ENCODE measurements around the gene TANGO6. TPM values are rescaled to one million over a fixed set of nuclear protein-coding genes. Genes with fewer than 3 reads are reported as not detected.
"Not testable (repeated sequence)": the region's sequence is repeated elsewhere in the genome, so short reads cannot be mapped to it uniquely, and the experiment has no call there.

The TANGO6 gene
- polyA plus RNA-seq (ENCODE audit: insufficient read length in 12 of 12), result 10 to 100 TPM in 1 of 12 donors, 1 to 10 TPM in 10, not detected in 1; 4.6 to 23.6 (median 5.7) TPM
- long read RNA-seq, donor 1, result 0 reads
- long read RNA-seq, donor 2, full-length matches to known transcripts, result 2 of 2 reads
- long read RNA-seq, donor 2, partial matches to known transcripts, result 0 of 2 reads
- long read RNA-seq, donor 2, other reads (novel, unspliced or antisense), result 0 of 2 reads
- long read RNA-seq, donor 3, full-length matches to known transcripts, result 1 of 1 reads
- long read RNA-seq, donor 3, partial matches to known transcripts, result 0 of 1 reads
- long read RNA-seq, donor 3, other reads (novel, unspliced or antisense), result 0 of 1 reads
- long read RNA-seq, donor 4, full-length matches to known transcripts, result 1 of 1 reads
- long read RNA-seq, donor 4, partial matches to known transcripts, result 0 of 1 reads
- long read RNA-seq, donor 4, other reads (novel, unspliced or antisense), result 0 of 1 reads
- long read RNA-seq, donor 5, full-length matches to known transcripts, result 2 of 2 reads
- long read RNA-seq, donor 5, partial matches to known transcripts, result 0 of 2 reads
- long read RNA-seq, donor 5, other reads (novel, unspliced or antisense), result 0 of 2 reads
- long read RNA-seq, donor 6, result 0 reads
- long read RNA-seq, donor 7, result 0 reads
- long read RNA-seq, donor 8, partial matches to known transcripts, result 0 of 1 reads
- long read RNA-seq, donor 8, other reads (novel, unspliced or antisense), result 0 of 1 reads
- long read RNA-seq, donor 9, partial matches to known transcripts, result 0 of 1 reads
- long read RNA-seq, donor 9, other reads (novel, unspliced or antisense), result 0 of 1 reads
- long read RNA-seq, donor 10, result 0 reads
- long read RNA-seq, donor 11, full-length matches to known transcripts, result 1 of 1 reads
- long read RNA-seq, donor 11, partial matches to known transcripts, result 0 of 1 reads
- long read RNA-seq, donor 11, other reads (novel, unspliced or antisense), result 0 of 1 reads

- peak; percentile 81 for DNase-seq
Observed at GRCh38 chr16:68843482-68844210, at the start of gene TANGO6. TANGO6 (plus strand) TSS chr16:68843531; CDS start chr16:68843618, 87 bp downstream.

- no peak for DNase-seq
Observed at GRCh38 chr16:68798398-68798797, 44.9 kb upstream of the TANGO6 start.

- peak; percentile 80 for DNase-seq
Observed at GRCh38 chr16:68800257-68800875, 43.0 kb upstream of the TANGO6 start.

- no peak for DNase-seq
Observed at GRCh38 chr16:68802190-68802589, 41.1 kb upstream of the TANGO6 start.

- DNase-seq, result no peak
Observed at GRCh38 chr16:68806422-68806821, 36.9 kb upstream of the TANGO6 start.

GRCh38 chr16:68806981-68807380 is 36.4 kb upstream of the TANGO6 start:
- DNase-seq, result no peak

- no peak for DNase-seq
Observed at GRCh38 chr16:68814516-68814915, 28.8 kb upstream of the TANGO6 start.

- no peak for DNase-seq
Observed at GRCh38 chr16:68823401-68824135, 19.8 kb upstream of the TANGO6 start.

GRCh38 chr16:68825427-68825826 is 17.9 kb upstream of the TANGO6 start:
- no peak for DNase-seq

- DNase-seq, result no peak
Observed at GRCh38 chr16:68826652-68827051, 16.7 kb upstream of the TANGO6 start.

GRCh38 chr16:68833251-68833650 is 10.1 kb upstream of the TANGO6 start:
- no peak for DNase-seq

- DNase-seq, result no peak
Observed at GRCh38 chr16:68834550-68834949, 8.8 kb upstream of the TANGO6 start.

- DNase-seq, result no peak
Observed at GRCh38 chr16:68835970-68836369, 7.4 kb upstream of the TANGO6 start.

GRCh38 chr16:68839831-68840230 is 3.5 kb upstream of the TANGO6 start:
- DNase-seq, result no peak

- not testable (repeated sequence) for DNase-seq
Observed at GRCh38 chr16:68842964-68843481, 308 bp upstream of the TANGO6 start.

GRCh38 chr16:68844211-68844564 is 857 bp downstream of the TANGO6 start:
- no peak for DNase-seq

GRCh38 chr16:68848786-68849185 is 5.5 kb downstream of the TANGO6 start:
- DNase-seq, result no peak

- DNase-seq, result no peak
Observed at GRCh38 chr16:68850481-68850880, 7.2 kb downstream of the TANGO6 start.

GRCh38 chr16:68851601-68852000 is 8.3 kb downstream of the TANGO6 start:
- no peak for DNase-seq

- DNase-seq, result no peak
Observed at GRCh38 chr16:68857479-68857878, 14.1 kb downstream of the TANGO6 start.

- no peak for DNase-seq
Observed at GRCh38 chr16:68859828-68860227, 16.5 kb downstream of the TANGO6 start.
